HCT116 (cell line): Measurements from ENCODE around the gene FRMD4B. TPM values are rescaled to one million over a fixed set of nuclear protein-coding genes. Genes with fewer than 3 reads are reported as not detected.
A peak's percentile ranks its signal among the peaks of the same experiment; 100 is the strongest.

ENCODE experiments used
- ATAC-seq: fragments of 200-7000 bp; cut with Tn5 transposase; 2 replicates; pipeline ENCODE4 v1.9.1; 2020; ENCODE audit warnings: mild to moderate bottlenecking, moderate library complexity
- BruUV-seq: library from RNA; stranded (reverse); fragments of 400-500 nt; replicated peaks from 2 replicates; lab custom pipeline; 2021; lab: Mats Ljungman, UMichigan
- CTCF ChIA-PET: fragments of 300-600 bp; sonication (Branson Sonifier 250); formaldehyde crosslinking; loops from one replicate; lab custom pipeline; 2021; ENCODE audit warnings: antibody characterized with exemption; lab: Charles Lee
- POLR2A ChIA-PET: fragments of 300-600, 350-600 bp; sonication (Branson Sonifier 250); formaldehyde crosslinking; loops from one replicate; lab custom pipeline; 2021; ENCODE audit warnings: antibody characterized with exemption; lab: Charles Lee
- RAD21 ChIA-PET, 2 experiments: fragments of 300-600 bp; sonication (Branson Sonifier 250); formaldehyde crosslinking; loops; one replicate each; lab custom pipeline; 2023; ENCODE audit warnings: low total read pairs in 2 of 2; ENCODE audit not compliant: uncharacterized antibody in 2 of 2, unreplicated experiment in 2 of 2, low non-redundant PET in 1 of 2; lab: Charles Lee
- DNase-seq: peaks from one replicate; pipeline ENCODE4 v3.0.0-alpha.2; 2010; ENCODE audit warnings: low read depth, low spot score
- H2AFZ ChIP-seq: fragments of 200-600 bp; shearing (Covaris generic), sonication (generic); 2 replicates; pipeline ENCODE4 v1.6.1; 2017; ENCODE audit warnings: low read depth, mixed run types, mixed read lengths, antibody characterized with exemption, low read length; ENCODE audit not compliant: poor library complexity, severe bottlenecking
- H3K27ac ChIP-seq: 2 replicates; pipeline ENCODE4 v1.5.1; 2012; ENCODE audit warnings: low read depth, low read length
- H3K27me3 ChIP-seq: fragments of 200-600 bp; sonication (generic); 2 replicates; pipeline ENCODE4 v1.6.1; 2016; ENCODE audit warnings: mixed run types, low read length, mixed read lengths; ENCODE audit not compliant: insufficient read depth
- H3K36me3 ChIP-seq, 2 experiments: fragments of 200-500 bp in 1 of 2; fragments of 200-600 bp in 1 of 2; sonication (Bioruptor generic) in 1 of 2; sonication (generic) in 1 of 2; 2 replicates each; pipeline versions ENCODE4 v1.5.1 to v1.6.1; 2014 to 2016; ENCODE audit warnings: low read length in 2 of 2, inconsistent platforms in 1 of 2, mixed read lengths in 1 of 2, mixed run types in 1 of 2; ENCODE audit not compliant: insufficient read depth in 2 of 2, control insufficient read depth in 1 of 2
- H3K4me1 ChIP-seq, 2 experiments: fragments of 200-600 bp in 1 of 2; sonication (generic) in 1 of 2; 2 replicates each; pipeline versions ENCODE4 v1.5.1 to v1.6.1; 2012 to 2017; ENCODE audit warnings: low read length in 2 of 2, inconsistent platforms in 1 of 2, mild to moderate bottlenecking in 1 of 2, mixed read lengths in 1 of 2, mixed run types in 1 of 2, moderate library complexity in 1 of 2; ENCODE audit not compliant: insufficient read depth in 2 of 2, control insufficient read depth in 1 of 2
- H3K4me2 ChIP-seq: fragments of 200-600 bp; sonication (generic); 2 replicates; pipeline ENCODE4 v1.6.1; 2017; ENCODE audit warnings: mixed run types, low read length, mixed read lengths
- H3K4me3 ChIP-seq, 2 experiments: fragments of 200-600 bp in 1 of 2; sonication (generic) in 1 of 2; replicated peaks in 1 of 2; 2 replicates each; pipeline ENCODE4 v1.5.1; 2011 to 2016; ENCODE audit warnings: low read length in 2 of 2, control low read depth in 1 of 2, low read depth in 1 of 2, mild to moderate bottlenecking in 1 of 2, mixed read lengths in 1 of 2, mixed run types in 1 of 2
- H3K79me2 ChIP-seq: fragments of 200-600 bp; sonication (generic); 2 replicates; pipeline ENCODE4 v1.6.1; 2017; ENCODE audit warnings: mild to moderate bottlenecking, mixed run types, low read length, moderate library complexity, mixed read lengths; ENCODE audit not compliant: insufficient read depth
- H3K9ac ChIP-seq: fragments of 200-600 bp; sonication (generic); 2 replicates; pipeline ENCODE4 v1.6.1; 2016; ENCODE audit warnings: low read length, mixed read lengths
- H3K9me2 ChIP-seq: fragments of 200-600 bp; sonication (generic), shearing (Covaris generic); 2 replicates; pipeline ENCODE4 v1.6.1; 2017; ENCODE audit warnings: mixed run types, mild to moderate bottlenecking, moderate library complexity; ENCODE audit not compliant: insufficient read depth
- H3K9me3 ChIP-seq, 2 experiments: fragments of 200-500 bp in 1 of 2; fragments of 200-600 bp in 1 of 2; sonication (Bioruptor generic) in 1 of 2; sonication (generic) in 1 of 2; 2 replicates each; pipeline ENCODE4 v1.6.1; 2014 to 2017; ENCODE audit warnings: low read length in 2 of 2, mixed read lengths in 2 of 2, inconsistent platforms in 1 of 2, low read depth in 1 of 2, mild to moderate bottlenecking in 1 of 2, mixed run types in 1 of 2, moderate library complexity in 1 of 2; ENCODE audit not compliant: control insufficient read depth in 1 of 2, insufficient read depth in 1 of 2
- H4K20me1 ChIP-seq: fragments of 200-600 bp; sonication (generic), shearing (Covaris generic); 2 replicates; pipeline ENCODE4 v1.6.1; 2017; ENCODE audit warnings: mixed run types, mild to moderate bottlenecking, moderate library complexity; ENCODE audit not compliant: insufficient read depth
- CBX3 ChIP-seq: IDR thresholded peaks from 2 replicates; pipeline ENCODE4 v1.6.1; 2012; ENCODE audit warnings: low read depth
- CEBPB ChIP-seq: IDR thresholded peaks from 2 replicates; pipeline ENCODE4 v1.6.1; 2012; ENCODE audit warnings: low read depth
- CTCF ChIP-seq, 3 experiments: fragments of 200-600 bp in 1 of 3; sonication (generic) in 1 of 3; IDR thresholded peaks in 2 of 3; conservative IDR thresholded peaks in 1 of 3; 2 replicates each; pipeline ENCODE4 v1.5.1; 2012 to 2017; ENCODE audit warnings: low read depth in 2 of 3, low read length in 2 of 3, antibody characterized with exemption in 1 of 3, borderline replicate concordance in 1 of 3, control low read depth in 1 of 3, mild to moderate bottlenecking in 1 of 3, mixed read lengths in 1 of 3, mixed run types in 1 of 3, moderate library complexity in 1 of 3; ENCODE audit not compliant: insufficient read depth in 1 of 3
- EGR1 ChIP-seq: IDR thresholded peaks from 2 replicates; pipeline ENCODE4 v1.6.1; 2012; ENCODE audit warnings: low read depth
- ELF1 ChIP-seq: IDR thresholded peaks from 2 replicates; pipeline ENCODE4 v1.6.1; 2012; ENCODE audit warnings: low read depth, borderline replicate concordance
- FOSL1 ChIP-seq: IDR thresholded peaks from 2 replicates; pipeline ENCODE4 v1.6.1; 2012; ENCODE audit warnings: low read depth
- POLR2AphosphoS5 ChIP-seq: IDR thresholded peaks from 2 replicates; pipeline ENCODE4 v1.6.1; 2011; ENCODE audit warnings: mild to moderate bottlenecking, low read depth, low read length, moderate library complexity
- RAD21 ChIP-seq: IDR thresholded peaks from 2 replicates; pipeline ENCODE4 v1.6.1; 2012; ENCODE audit warnings: low read depth, mild to moderate bottlenecking
- SP1 ChIP-seq: IDR thresholded peaks from 2 replicates; pipeline ENCODE4 v1.6.1; 2012; ENCODE audit warnings: low read depth
- SRF ChIP-seq: IDR thresholded peaks from 2 replicates; pipeline ENCODE4 v1.6.1; 2012; ENCODE audit warnings: low read depth
- YY1 ChIP-seq: IDR thresholded peaks from 2 replicates; pipeline ENCODE4 v1.6.1; 2011; ENCODE audit warnings: low read length, low read depth, moderate library complexity, mild to moderate bottlenecking; ENCODE audit not compliant: insufficient replicate concordance; ENCODE audit errors: extremely low read depth
- ZNF274 ChIP-seq: fragments of 200-500 bp; sonication (Bioruptor generic); IDR thresholded peaks from 2 replicates; pipeline ENCODE4 v1.6.1; 2014; ENCODE audit warnings: mild to moderate bottlenecking, low read depth, low read length, inconsistent platforms
- intact Hi-C: fragments of 100-400 bp; cut with micrococcal nuclease; formaldehyde crosslinking; loops from 2 replicates; pipeline ENCODE4 v1.10.0; 2022
- total RNA-seq: library from RNA; stranded (reverse); gene quantifications from one replicate; pipeline ENCODE4 v1.2.1, GENCODE V29; 2021; ENCODE audit not compliant: unreplicated experiment
- TF ChIP-seq, protein P1 (sequence below): IDR thresholded peaks from 2 replicates; pipeline ENCODE4 v1.6.1; 2012; ENCODE audit warnings: low read depth
- TF ChIP-seq, protein P2 (sequence below): IDR thresholded peaks from 2 replicates; pipeline ENCODE4 v1.6.1; 2012
- TF ChIP-seq, protein P3 (sequence below): IDR thresholded peaks from 2 replicates; pipeline ENCODE4 v1.6.1; 2012

The FRMD4B gene
- total RNA-seq, 1 experiment from 2014 or later = 2.0 TPM

GRCh38 chr3:69411346-69411745, 25.5 kb upstream of the FRMD4B start (continued):
- TF ChIP-seq, protein P1, sequence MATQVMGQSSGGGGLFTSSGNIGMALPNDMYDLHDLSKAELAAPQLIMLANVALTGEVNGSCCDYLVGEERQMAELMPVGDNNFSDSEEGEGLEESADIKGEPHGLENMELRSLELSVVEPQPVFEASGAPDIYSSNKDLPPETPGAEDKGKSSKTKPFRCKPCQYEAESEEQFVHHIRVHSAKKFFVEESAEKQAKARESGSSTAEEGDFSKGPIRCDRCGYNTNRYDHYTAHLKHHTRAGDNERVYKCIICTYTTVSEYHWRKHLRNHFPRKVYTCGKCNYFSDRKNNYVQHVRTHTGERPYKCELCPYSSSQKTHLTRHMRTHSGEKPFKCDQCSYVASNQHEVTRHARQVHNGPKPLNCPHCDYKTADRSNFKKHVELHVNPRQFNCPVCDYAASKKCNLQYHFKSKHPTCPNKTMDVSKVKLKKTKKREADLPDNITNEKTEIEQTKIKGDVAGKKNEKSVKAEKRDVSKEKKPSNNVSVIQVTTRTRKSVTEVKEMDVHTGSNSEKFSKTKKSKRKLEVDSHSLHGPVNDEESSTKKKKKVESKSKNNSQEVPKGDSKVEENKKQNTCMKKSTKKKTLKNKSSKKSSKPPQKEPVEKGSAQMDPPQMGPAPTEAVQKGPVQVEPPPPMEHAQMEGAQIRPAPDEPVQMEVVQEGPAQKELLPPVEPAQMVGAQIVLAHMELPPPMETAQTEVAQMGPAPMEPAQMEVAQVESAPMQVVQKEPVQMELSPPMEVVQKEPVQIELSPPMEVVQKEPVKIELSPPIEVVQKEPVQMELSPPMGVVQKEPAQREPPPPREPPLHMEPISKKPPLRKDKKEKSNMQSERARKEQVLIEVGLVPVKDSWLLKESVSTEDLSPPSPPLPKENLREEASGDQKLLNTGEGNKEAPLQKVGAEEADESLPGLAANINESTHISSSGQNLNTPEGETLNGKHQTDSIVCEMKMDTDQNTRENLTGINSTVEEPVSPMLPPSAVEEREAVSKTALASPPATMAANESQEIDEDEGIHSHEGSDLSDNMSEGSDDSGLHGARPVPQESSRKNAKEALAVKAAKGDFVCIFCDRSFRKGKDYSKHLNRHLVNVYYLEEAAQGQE = no peak
- no peak for TF ChIP-seq EGR1
- no peak for TF ChIP-seq SP1
- no peak for TF ChIP-seq CEBPB
- TF ChIP-seq, protein P2, sequence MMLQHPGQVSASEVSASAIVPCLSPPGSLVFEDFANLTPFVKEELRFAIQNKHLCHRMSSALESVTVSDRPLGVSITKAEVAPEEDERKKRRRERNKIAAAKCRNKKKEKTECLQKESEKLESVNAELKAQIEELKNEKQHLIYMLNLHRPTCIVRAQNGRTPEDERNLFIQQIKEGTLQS = no peak
- no peak for TF ChIP-seq CBX3
- TF ChIP-seq ELF1 = no peak

GRCh38 chr3:69410301-69410700, 24.4 kb upstream of the FRMD4B start:
- no peaks in the 10 kb centered on the region for H3K9me2 ChIP-seq
- H2AFZ ChIP-seq = peak overlapping the region; percentile 24
- peaks cover 0 to 1% of the 10 kb centered on the region in 2 experiments; a peak in 1 of 4 replicates for H3K9me3 ChIP-seq
- no peak overlapping the region for H3K9ac ChIP-seq
- H3K4me3 ChIP-seq = no peak overlapping the region
- 0 out of 2 replicates have a peak overlapping the region, but pooled peaks have one; percentile 4 for H3K4me2 ChIP-seq
- H3K4me1 ChIP-seq = peaks cover 0 to 5% of the 10 kb centered on the region in 2 experiments; a peak in 1 of 4 replicates
- no peaks in the 10 kb centered on the region for H3K79me2 ChIP-seq
- intact Hi-C loops = loop anchor here (1.0 kb wide), 1 partner anchor 249 kb away; no protein-coding TSS in a partner anchor
- ATAC-seq = peak; percentile 99
- no peaks in the 10 kb centered on the region for H4K20me1 ChIP-seq
- RAD21 ChIA-PET = no interaction called here
- CTCF ChIA-PET = interaction anchor here (0.7 to 1.9 kb wide), 12 partner anchors 11 to 290 kb away, joined by 3 to 17 read pairs (median 4); no protein-coding TSS in a partner anchor
- H3K36me3 ChIP-seq = no peaks in the 10 kb centered on the region
- no TSS peak for BruUV-seq
- POLR2A ChIA-PET = no interaction called here
- DNase-seq = peak; percentile 51
- no peak overlapping the region for H3K27ac ChIP-seq
- H3K27me3 ChIP-seq = no peaks in the 10 kb centered on the region
- TF ChIP-seq, protein P3, sequence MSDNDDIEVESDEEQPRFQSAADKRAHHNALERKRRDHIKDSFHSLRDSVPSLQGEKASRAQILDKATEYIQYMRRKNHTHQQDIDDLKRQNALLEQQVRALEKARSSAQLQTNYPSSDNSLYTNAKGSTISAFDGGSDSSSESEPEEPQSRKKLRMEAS = no peak
- TF ChIP-seq SRF (no peak), CEBPB (no peak), SP1 (no peak), ZNF274 (no peak), POLR2AphosphoS5 (no peak), FOSL1 (no peak), YY1 (peak; percentile 57), CTCF (IDR thresholded peaks at IDR 0.05 in 2 of 3, conservative IDR thresholded peaks at IDR 0.05 in 1 of 3; ENCODE audit: borderline replicate concordance in 1 of 3, insufficient read depth in 1 of 3, low read depth in 2 of 3, low read length in 2 of 3) (peak; percentile 47 to 86 (median 79); a peak in 5 of 6 replicates), EGR1 (no peak), RAD21 (peak; percentile 57)
- TF ChIP-seq, protein P1 = no peak
